ENCODE results near the gene PCBP2.
A peak's percentile ranks its signal among the peaks of the same experiment; 100 is the strongest.
"Not testable (repeated sequence)": the region's sequence is repeated elsewhere in the genome, so short reads cannot be mapped to it uniquely, and the experiment has no call there.

The PCBP2 gene

GRCh38 chr12:53474077-53474476 is 22.2 kb downstream of the PCBP2 start:
- no peak for DNase-seq

- DNase-seq = no peak
Measured at GRCh38 chr12:53474819-53475218, 22.9 kb downstream of the PCBP2 start.

- DNase-seq = no peak
Measured at GRCh38 chr12:53476769-53477209, 24.9 kb downstream of the PCBP2 start.

- DNase-seq = no peak
Measured at GRCh38 chr12:53478865-53479264, 27.0 kb downstream of the PCBP2 start.

GRCh38 chr12:53479331-53479730 is 27.4 kb downstream of the PCBP2 start:
- no peak for DNase-seq

GRCh38 chr12:53480491-53481442 is 28.9 kb downstream of the PCBP2 start:
- no peak for DNase-seq

- not testable (repeated sequence) for DNase-seq
Measured at GRCh38 chr12:53481458-53481857, 29.6 kb downstream of the PCBP2 start.

GRCh38 chr12:53481939-53482586 is 30.2 kb downstream of the PCBP2 start:
- DNase-seq = no peak

GRCh38 chr12:53482626-53483168 is 30.8 kb downstream of the PCBP2 start:
- no peak for DNase-seq

- no peak for DNase-seq
Measured at GRCh38 chr12:53483225-53483978, 31.5 kb downstream of the PCBP2 start.

- DNase-seq = no peak
Measured at GRCh38 chr12:53483979-53484377, 32.1 kb downstream of the PCBP2 start.

- no peak for DNase-seq
Measured at GRCh38 chr12:53484686-53485575, 33.0 kb downstream of the PCBP2 start.

GRCh38 chr12:53485955-53486735 is 34.2 kb downstream of the PCBP2 start:
- no peak for DNase-seq

GRCh38 chr12:53486736-53487487 is 35.0 kb downstream of the PCBP2 start:
- no peak for DNase-seq

- DNase-seq = no peak
Measured at GRCh38 chr12:53489242-53489864, 37.5 kb downstream of the PCBP2 start.

- no peak for DNase-seq
Measured at GRCh38 chr12:53492188-53492587, 40.3 kb downstream of the PCBP2 start.

GRCh38 chr12:53492830-53493609 is 41.1 kb downstream of the PCBP2 start:
- DNase-seq = peak; percentile 74

GRCh38 chr12:53493610-53494391 is 41.9 kb downstream of the PCBP2 start:
- no peak for DNase-seq

Data from NCI-H510A (cell line).